Psoas muscle (tissue), 8 donors: ENCODE data around the gene ZNF106. TPM values are rescaled to one million over a fixed set of nuclear protein-coding genes. Genes with fewer than 3 reads are reported as not detected.

Source experiments
- ATAC-seq, 4 donors: fragments of 200-7000 bp; cut with Tn5 transposase; one replicate each; pipeline ENCODE4 v1.9.1; 2020; ENCODE audit warnings: moderate library complexity in 3 of 4, mild to moderate bottlenecking in 2 of 4
- DNase-seq, 2 donors: peaks; one replicate each; pipeline ENCODE4 v3.0.0-alpha.2; 2020
- H3K27ac ChIP-seq: fragments of 200-600 bp; one replicate; pipeline ENCODE4 v1.8.0; 2022
- H3K27me3 ChIP-seq, 3 donors: fragments of 200-600 bp in 1 of 3; one replicate each; pipeline versions ENCODE4 v1.6.1 to v1.8.0; 2013 to 2022; ENCODE audit warnings: low read length in 2 of 3, mild to moderate bottlenecking in 2 of 3, moderate library complexity in 1 of 3; ENCODE audit not compliant: insufficient read depth in 3 of 3
- H3K36me3 ChIP-seq, 2 donors: fragments of 200-600 bp in 1 of 2; one replicate each; pipeline versions ENCODE4 v1.6.1 to v1.8.0; 2013 to 2022; ENCODE audit warnings: low read depth in 1 of 2, mild to moderate bottlenecking in 1 of 2, moderate library complexity in 1 of 2; ENCODE audit not compliant: insufficient read depth in 1 of 2
- H3K4me1 ChIP-seq: fragments of 200-600 bp; one replicate; pipeline ENCODE4 v1.8.0; 2022
- H3K4me3 ChIP-seq: fragments of 200-600 bp; one replicate; pipeline ENCODE4 v1.8.0; 2022; ENCODE audit warnings: mild to moderate bottlenecking
- H3K9me3 ChIP-seq: fragments of 200-600 bp; one replicate; pipeline ENCODE4 v1.8.0; 2022
- CTCF ChIP-seq: fragments of 200-600 bp; IDR thresholded peaks from one replicate; pipeline ENCODE4 v1.8.0; 2022; ENCODE audit warnings: antibody characterized with exemption
- WGBS, 3 donors: extraction: QIAGEN DNeasy Blood & Tissue Kit; methylation state at CpG; one replicate each; pipeline versions ENCODE4 v1.1.6 to v1.1.7; 2013; 5-methylcytosine and 5-hydroxymethylcytosine counted together
- intact Hi-C, 2 donors: fragments of 100-400 bp; cut with DNase I; formaldehyde crosslinking; loops; one replicate each; pipeline versions ENCODE4 v1.11.0 to v1.14.2; 2022
- polyA plus RNA-seq, 3 donors: library from polyadenylated mRNA; stranded (reverse); fragments of 200-250 nt; gene quantifications; one replicate each; pipeline ENCODE4 v1.2.3, GENCODE V29; 2013
- total RNA-seq, 4 donors: library from RNA; stranded (reverse); fragmentation: NEBNext Ultra II Directional in 2 of 4; extraction: Animal tissue kit (Norgen Biotek cat#: 25700) in 2 of 4; gene quantifications; one replicate each; pipeline versions ENCODE4 v1.2.1 to v1.2.4, GENCODE V29; 2021 to 2023
- donor health status: healthy with polysubstance abuse.
- donor health status: DM: no; HTN: no; CAD: no; lungs with moderate emphysema.
- donor health status: Bipolar disorder and iron deficiency.
- donor health status: healthy.
- donor health status: DM: yes; HTN: yes; CAD: no.
- donor health status: DM: no; HTN: no; CAD: no.
- donor health status: DM: no; HTN: no; CAD: no.
- donor health status: DM: yes; HTN: yes; CAD: no.

ZNF106 gene
- total and polyA plus RNA-seq, 7 donors = 76.1 to 768 (median 617) TPM

- Histone ChIP-seq H3K27me3 (no peaks in the 10 kb centered on the region), H3K4me1 (peaks cover 33% of the 10 kb centered on the region), H3K27ac (peak overlapping the region; percentile 96), H3K4me3 (no peak overlapping the region), H3K36me3 (peaks cover 0 to 6% of the 10 kb centered on the region in 2 donors), H3K9me3 (peaks cover 10% of the 10 kb centered on the region)
- 26 to 44% (median 29%) methylated on average over 4 of the region's 4 CpGs for WGBS, 3 donors
- DNase-seq (no peak), ATAC-seq (no peak)
- intact Hi-C loops = no loop called here
- TF ChIP-seq CTCF = no peak
Measured at GRCh38 chr15:42375941-42376340, 115.0 kb downstream of the ZNF106 start.

- ATAC-seq = peak in 1 of 4 donors; percentile 23
- intact Hi-C loops = no loop called here
- peak overlapping the region; percentile 96 for H3K27ac ChIP-seq
- peaks cover 10% of the 10 kb centered on the region for H3K9me3 ChIP-seq
- peaks cover 33% of the 10 kb centered on the region for H3K4me1 ChIP-seq
- peaks cover 0 to 12% of the 10 kb centered on the region in 2 donors for H3K36me3 ChIP-seq
- H3K27me3 ChIP-seq = no peaks in the 10 kb centered on the region
- WGBS, 3 donors = 82 to 93% (median 83%) methylated on average over 5 of the region's 5 CpGs
- no peak for DNase-seq
- no peak for TF ChIP-seq CTCF
- H3K4me3 ChIP-seq = no peak overlapping the region
Measured at GRCh38 chr15:42375252-42375651, 115.7 kb downstream of the ZNF106 start.

- Histone ChIP-seq H3K9me3 (peaks cover 10% of the 10 kb centered on the region), H3K4me1 (peaks cover 35% of the 10 kb centered on the region), H3K36me3 (peaks cover 0 to 13% of the 10 kb centered on the region in 2 donors), H3K27me3 (no peaks in the 10 kb centered on the region), H3K4me3 (no peak overlapping the region), H3K27ac (peak overlapping the region; percentile 96)
- no peak for TF ChIP-seq CTCF
- intact Hi-C loops = no loop called here
- DNase-seq (no peak), ATAC-seq (no peak)
- 60 to 67% (median 62%) methylated on average over 1 of the region's 1 CpG for WGBS, 3 donors
Measured at GRCh38 chr15:42374810-42375209, 116.1 kb downstream of the ZNF106 start.

- no peak for DNase-seq
- Histone ChIP-seq H3K36me3 (peaks cover 0 to 13% of the 10 kb centered on the region in 2 donors), H3K27me3 (no peaks in the 10 kb centered on the region), H3K27ac (peak overlapping the region; percentile 96), H3K4me3 (no peak overlapping the region), H3K4me1 (peaks cover 42% of the 10 kb centered on the region), H3K9me3 (peaks cover 10% of the 10 kb centered on the region)
- ATAC-seq = peak in 3 of 4 donors; percentile 15 to 22 (median 18)
- WGBS, 3 donors = 78 to 84% (median 80%) methylated on average over 4 of the region's 4 CpGs
- TF ChIP-seq CTCF = no peak
- intact Hi-C loops = no loop called here
Measured at GRCh38 chr15:42373936-42374335, 117.0 kb downstream of the ZNF106 start.

- peaks cover 43% of the 10 kb centered on the region for H3K4me1 ChIP-seq
- peaks cover 8% of the 10 kb centered on the region for H3K9me3 ChIP-seq
- peaks cover 0 to 13% of the 10 kb centered on the region in 2 donors for H3K36me3 ChIP-seq
- WGBS, 3 donors = 38 to 71% (median 39%) methylated on average over 1 of the region's 1 CpG
- ATAC-seq (peak; percentile 40 to 78 (median 60)), DNase-seq (peak; percentile 57 to 88)
- no peaks in the 10 kb centered on the region for H3K27me3 ChIP-seq
- peak overlapping the region; percentile 96 for H3K27ac ChIP-seq
- H3K4me3 ChIP-seq = no peak overlapping the region
- intact Hi-C loops = no loop called here
- no peak for TF ChIP-seq CTCF
Measured at GRCh38 chr15:42373274-42373673, 117.7 kb downstream of the ZNF106 start.
